HG03196 (cell line): ENCODE results near the gene BLOC1S3.

Experiments
- ATAC-seq: cut with Tn5 transposase; IDR thresholded peaks from one replicate; pipeline ENCODE4 v1.9.1; 2021; ENCODE audit not compliant: unreplicated experiment

The BLOC1S3 gene

GRCh38 chr19:45146251-45146650 is 32.3 kb upstream of the BLOC1S3 start:
- ATAC-seq: no peak

GRCh38 chr19:45146741-45147205 is 31.8 kb upstream of the BLOC1S3 start:
- no peak for ATAC-seq

GRCh38 chr19:45147835-45148676 is 30.5 kb upstream of the BLOC1S3 start:
- no peak for ATAC-seq

GRCh38 chr19:45149129-45149528 is 29.5 kb upstream of the BLOC1S3 start:
- ATAC-seq: no peak

- no peak for ATAC-seq
These were observed 28.4 kb upstream of the BLOC1S3 start for GRCh38 chr19:45150180-45150579.

GRCh38 chr19:45150751-45151281 is 27.8 kb upstream of the BLOC1S3 start:
- ATAC-seq: no peak

- no peak for ATAC-seq
These were observed 27.3 kb upstream of the BLOC1S3 start for GRCh38 chr19:45151320-45151719.

GRCh38 chr19:45151821-45152503 is 26.6 kb upstream of the BLOC1S3 start:
- no peak for ATAC-seq

- no peak for ATAC-seq
These were observed 25.9 kb upstream of the BLOC1S3 start for GRCh38 chr19:45152504-45153338.

GRCh38 chr19:45153339-45154063 is 25.1 kb upstream of the BLOC1S3 start:
- ATAC-seq: no peak

GRCh38 chr19:45154064-45154827 is 24.3 kb upstream of the BLOC1S3 start:
- ATAC-seq: no peak

- no peak for ATAC-seq
These were observed 22.5 kb upstream of the BLOC1S3 start for GRCh38 chr19:45156011-45156630.

GRCh38 chr19:45156751-45157150 is 21.8 kb upstream of the BLOC1S3 start:
- ATAC-seq: no peak

GRCh38 chr19:45158503-45159209 is 19.9 kb upstream of the BLOC1S3 start:
- no peak for ATAC-seq

GRCh38 chr19:45159210-45159970 is 19.2 kb upstream of the BLOC1S3 start:
- no peak for ATAC-seq

- ATAC-seq: no peak
These were observed 18.6 kb upstream of the BLOC1S3 start for GRCh38 chr19:45159971-45160324.

GRCh38 chr19:45160870-45161737 is 17.5 kb upstream of the BLOC1S3 start, which contains the start of gene NKPD1:
NKPD1 (minus strand) TSS chr19:45160982; CDS start chr19:45160150, 832 bp downstream.
- ATAC-seq: no peak
